ENCODE measurements around the gene UBC.
A peak's percentile ranks its signal among the peaks of the same experiment; 100 is the strongest.

UBC gene

GRCh38 chr12:124947561-124948398 is 33.3 kb upstream of the UBC start:
- Histone ChIP-seq H3K4me1 (no peaks in the 10 kb centered on the region), H3K4me3 (ENCODE audit: low read depth, low read length) (no peak overlapping the region), H3K9me3 (no peaks in the 10 kb centered on the region), H3K27me3 (no peaks in the 10 kb centered on the region), H3K36me3 (peaks cover 41% of the 10 kb centered on the region)
- DNase-seq = no peak
- TF ChIP-seq, protein P1, sequence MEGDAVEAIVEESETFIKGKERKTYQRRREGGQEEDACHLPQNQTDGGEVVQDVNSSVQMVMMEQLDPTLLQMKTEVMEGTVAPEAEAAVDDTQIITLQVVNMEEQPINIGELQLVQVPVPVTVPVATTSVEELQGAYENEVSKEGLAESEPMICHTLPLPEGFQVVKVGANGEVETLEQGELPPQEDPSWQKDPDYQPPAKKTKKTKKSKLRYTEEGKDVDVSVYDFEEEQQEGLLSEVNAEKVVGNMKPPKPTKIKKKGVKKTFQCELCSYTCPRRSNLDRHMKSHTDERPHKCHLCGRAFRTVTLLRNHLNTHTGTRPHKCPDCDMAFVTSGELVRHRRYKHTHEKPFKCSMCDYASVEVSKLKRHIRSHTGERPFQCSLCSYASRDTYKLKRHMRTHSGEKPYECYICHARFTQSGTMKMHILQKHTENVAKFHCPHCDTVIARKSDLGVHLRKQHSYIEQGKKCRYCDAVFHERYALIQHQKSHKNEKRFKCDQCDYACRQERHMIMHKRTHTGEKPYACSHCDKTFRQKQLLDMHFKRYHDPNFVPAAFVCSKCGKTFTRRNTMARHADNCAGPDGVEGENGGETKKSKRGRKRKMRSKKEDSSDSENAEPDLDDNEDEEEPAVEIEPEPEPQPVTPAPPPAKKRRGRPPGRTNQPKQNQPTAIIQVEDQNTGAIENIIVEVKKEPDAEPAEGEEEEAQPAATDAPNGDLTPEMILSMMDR (IDR thresholded peaks at IDR 0.05; ENCODE audit: low read depth, low read length) = no peak

DNA sequence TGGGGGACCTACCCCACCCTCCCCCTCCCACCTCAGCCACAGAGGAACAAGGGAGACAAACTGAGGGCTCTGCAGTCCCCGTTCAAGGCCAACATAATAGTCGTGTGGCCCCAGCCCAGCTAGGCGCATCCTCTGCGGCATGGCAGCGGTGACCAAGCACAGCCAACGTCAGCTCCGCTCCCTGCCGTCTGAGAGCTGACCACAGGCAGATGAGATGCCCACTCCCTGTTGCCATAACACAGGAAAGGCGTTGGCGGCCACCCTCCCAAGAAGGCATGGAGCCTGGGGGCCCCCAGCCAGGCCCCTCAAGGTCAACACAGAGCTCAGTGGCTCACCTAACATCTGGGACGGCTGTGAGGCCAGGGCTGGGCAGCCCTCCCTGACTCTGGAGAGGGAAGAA is 32.6 kb upstream of the UBC start:
- H3K4me3 ChIP-seq (ENCODE audit: low read depth, low read length) = no peak overlapping the region

DNA sequence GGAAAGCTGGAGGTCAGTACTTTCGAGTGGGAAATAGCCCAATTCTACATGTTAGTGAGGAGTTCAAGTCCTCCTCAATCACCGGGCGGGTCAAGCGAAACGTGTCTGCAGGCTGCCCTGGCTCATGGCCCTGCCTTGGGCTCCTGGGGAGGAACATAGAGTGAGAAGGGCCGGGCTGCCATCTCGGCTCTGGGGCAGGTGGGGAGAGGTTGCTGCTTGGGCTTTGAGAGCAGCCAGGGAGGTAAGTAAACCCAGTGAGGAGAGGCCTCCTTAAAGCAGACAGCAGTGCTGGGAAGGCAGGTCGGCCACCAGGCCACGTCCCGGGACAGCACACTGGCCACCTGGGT is 32.0 kb upstream of the UBC start:
- no peak for DNase-seq
- no peaks in the 10 kb centered on the region for H3K27me3 ChIP-seq
- H3K4me3 ChIP-seq (ENCODE audit: low read depth, low read length) = no peak overlapping the region
- H3K9me3 ChIP-seq = no peaks in the 10 kb centered on the region
- TF ChIP-seq, protein P1 (IDR thresholded peaks at IDR 0.05; ENCODE audit: low read depth, low read length) = no peak
- H3K4me1 ChIP-seq = no peaks in the 10 kb centered on the region
- peaks cover 34% of the 10 kb centered on the region for H3K36me3 ChIP-seq

More for the DNA sequence above, 32.6 kb upstream of the UBC start:
- Histone ChIP-seq H3K9me3 (no peaks in the 10 kb centered on the region), H3K36me3 (peaks cover 38% of the 10 kb centered on the region), H3K27me3 (no peaks in the 10 kb centered on the region), H3K4me1 (no peaks in the 10 kb centered on the region)
- no peak for DNase-seq
- TF ChIP-seq, protein P1 (IDR thresholded peaks at IDR 0.05; ENCODE audit: low read depth, low read length) = no peak

DNA sequence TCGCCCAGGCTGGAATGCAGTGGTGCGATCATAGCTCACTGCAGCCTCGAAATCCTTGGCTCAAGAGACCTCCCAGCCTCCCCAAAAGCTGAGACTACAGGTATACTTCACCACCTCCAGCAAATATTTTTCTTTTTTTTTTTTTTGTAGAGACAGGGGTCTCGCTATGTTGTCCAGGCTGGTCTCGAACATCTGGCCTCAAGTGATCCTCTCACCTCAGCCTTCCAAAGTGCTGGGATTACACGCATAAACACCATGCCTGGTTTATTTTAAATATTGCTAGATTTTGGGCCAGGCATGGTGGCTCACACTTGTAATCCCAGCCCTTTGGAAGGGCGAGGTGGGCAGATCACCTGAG is 26.7 kb upstream of the UBC start:
- TF ChIP-seq, protein P1 (IDR thresholded peaks at IDR 0.05; ENCODE audit: low read depth, low read length) = no peak
- no peaks in the 10 kb centered on the region for H3K9me3 ChIP-seq
- H3K36me3 ChIP-seq = no peaks in the 10 kb centered on the region; the same call in none of the 2 replicates
- no peaks in the 10 kb centered on the region for H3K27me3 ChIP-seq
- DNase-seq = no peak
- H3K4me1 ChIP-seq = no peaks in the 10 kb centered on the region
- H3K4me3 ChIP-seq (ENCODE audit: low read depth, low read length) = peak overlapping the region; percentile 65

DNA sequence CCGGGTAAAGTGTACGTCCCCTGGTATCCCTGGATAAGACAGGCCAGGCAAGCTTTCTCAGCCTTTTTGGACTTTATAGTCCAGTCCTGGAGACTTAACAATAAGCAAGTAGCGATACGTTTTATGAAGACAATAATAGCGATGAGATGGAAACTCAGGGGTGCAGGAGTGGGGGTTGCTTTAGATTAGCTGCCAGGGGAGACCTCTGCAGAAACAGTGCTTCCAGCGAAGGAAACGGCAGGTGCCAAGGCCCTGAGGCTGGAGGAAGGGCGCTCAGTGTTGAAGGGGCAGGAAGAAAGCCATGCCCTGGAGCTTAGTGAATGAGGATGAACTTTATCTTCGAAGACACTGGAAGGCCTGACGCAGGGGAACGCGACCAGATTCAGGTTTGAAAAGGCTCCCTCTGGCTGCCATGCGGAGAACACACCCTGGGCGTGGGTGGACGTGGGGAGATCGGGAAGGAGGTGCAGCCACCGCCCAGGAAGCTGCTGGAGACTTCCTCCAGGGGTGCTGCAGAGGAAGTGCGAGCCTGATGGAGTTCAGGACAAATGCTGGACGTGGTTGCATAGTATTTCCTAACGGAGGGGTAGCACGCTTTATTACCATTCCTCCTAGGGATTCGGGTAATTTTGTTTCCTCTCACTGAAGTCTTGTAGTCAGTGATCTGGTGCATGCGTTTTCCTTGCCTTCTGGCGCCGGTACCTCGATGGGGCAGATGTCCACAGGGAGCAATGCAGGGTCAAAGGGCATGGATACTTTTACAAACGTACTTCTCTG is 26.1 kb upstream of the UBC start:
- DNase-seq = peak; percentile 87
- Histone ChIP-seq H3K4me3 (ENCODE audit: low read depth, low read length) (peak overlapping the region; percentile 65), H3K27me3 (no peaks in the 10 kb centered on the region)

More for the DNA sequence above, 26.1 kb upstream of the UBC start:
- no peaks in the 10 kb centered on the region for H3K9me3 ChIP-seq
- TF ChIP-seq, protein P1 (IDR thresholded peaks at IDR 0.05; ENCODE audit: low read depth, low read length) = peak; percentile 95
- H3K4me1 ChIP-seq = no peaks in the 10 kb centered on the region
- H3K36me3 ChIP-seq = no peaks in the 10 kb centered on the region; the same call in 1 of the 2 replicates
